ENCODE results near the gene AFF2. TPM values are rescaled to one million over a fixed set of nuclear protein-coding genes. Genes with fewer than 3 reads are reported as not detected.

AFF2 gene
- total RNA-seq, 3 donors from 2014 or later (not counting 1 experiment from before 2014, with no cell fraction given) = 0.24 to 4.8 (median 0.79) TPM

- no peak overlapping the region for H3K4me3 Mint-ChIP-seq
- H3K27ac ChIP-seq (ENCODE audit: low read length) = no peak overlapping the region
- DNase-seq (no peak), ATAC-seq (no peak)
- H3K27me3 ChIP-seq (ENCODE audit: control insufficient read depth, insufficient read depth, low read length) = no peaks in the 10 kb centered on the region
- no peak for TF ChIP-seq CTCF (IDR thresholded peaks at IDR 0.05)
- no peak overlapping the region for H3K27ac Mint-ChIP-seq
- peaks cover 1% of the 10 kb centered on the region for H3K4me1 ChIP-seq (ENCODE audit: control insufficient read depth, insufficient read depth, low read length)
- peaks cover 3 to 21% of the 10 kb centered on the region in 2 donors for H3K27me3 Mint-ChIP-seq (ENCODE audit: low read depth in 2 of 2)
- WGBS (ENCODE audit: insufficient coverage) = 75% methylated on average over 3 of the region's 3 CpGs
- no peaks in the 10 kb centered on the region for H3K9me3 ChIP-seq (ENCODE audit: control insufficient read depth, insufficient read depth, low read length)
- no peaks in the 10 kb centered on the region for H3K36me3 ChIP-seq (ENCODE audit: control insufficient read depth, insufficient read depth, low read length)
- H3K9me3 Mint-ChIP-seq = no peaks in the 10 kb centered on the region
- no peak overlapping the region for H3K4me3 ChIP-seq (ENCODE audit: low read length)
- intact Hi-C loops (cut with micrococcal nuclease) = no loop called here
- H3K4me1 Mint-ChIP-seq = no peaks in the 10 kb centered on the region
- no peaks in the 10 kb centered on the region for H3K36me3 Mint-ChIP-seq
Measured at GRCh38 chrX:148495176-148495575, 5.2 kb upstream of the AFF2 start.

- Mint-ChIP-seq H3K4me3 (no peak overlapping the region), H3K9me3 (no peaks in the 10 kb centered on the region), H3K27ac (no peak overlapping the region), H3K36me3 (no peaks in the 10 kb centered on the region), H3K4me1 (peaks cover 0 to 5% of the 10 kb centered on the region in 2 donors), H3K27me3 (ENCODE audit: low read depth in 2 of 2) (peaks cover 4 to 11% of the 10 kb centered on the region in 2 donors)
- Histone ChIP-seq H3K27ac (ENCODE audit: low read length) (no peak overlapping the region), H3K4me3 (ENCODE audit: low read length) (no peak overlapping the region), H3K36me3 (ENCODE audit: control insufficient read depth, insufficient read depth, low read length) (no peaks in the 10 kb centered on the region), H3K9me3 (ENCODE audit: control insufficient read depth, insufficient read depth, low read length) (no peaks in the 10 kb centered on the region), H3K4me1 (ENCODE audit: control insufficient read depth, insufficient read depth, low read length) (peaks cover 12% of the 10 kb centered on the region), H3K27me3 (ENCODE audit: control insufficient read depth, insufficient read depth, low read length) (peaks cover 19% of the 10 kb centered on the region)
- ATAC-seq (no peak), DNase-seq (peak in 1 of 2 donors; percentile 38)
- intact Hi-C loops (cut with micrococcal nuclease) = no loop called here
- WGBS (ENCODE audit: insufficient coverage) = 13% methylated on average over 1 of the region's 3 CpGs
- no peak for TF ChIP-seq CTCF (IDR thresholded peaks at IDR 0.05)
Measured at GRCh38 chrX:148498067-148498466, 2.4 kb upstream of the AFF2 start.

GRCh38 chrX:148499638-148500422 lies 587 bp upstream of the AFF2 start:
- no peak overlapping the region for H3K4me3 ChIP-seq (ENCODE audit: low read length)
- H3K4me1 ChIP-seq (ENCODE audit: control insufficient read depth, insufficient read depth, low read length) = peaks cover 12% of the 10 kb centered on the region
- ATAC-seq (no peak), DNase-seq (peak in 1 of 2 donors; percentile 1)
- peaks cover 23% of the 10 kb centered on the region for H3K27me3 ChIP-seq (ENCODE audit: control insufficient read depth, insufficient read depth, low read length)
- no peaks in the 10 kb centered on the region for H3K9me3 ChIP-seq (ENCODE audit: control insufficient read depth, insufficient read depth, low read length)
- no peaks in the 10 kb centered on the region for H3K36me3 ChIP-seq (ENCODE audit: control insufficient read depth, insufficient read depth, low read length)
- Mint-ChIP-seq H3K4me1 (peaks cover 0 to 5% of the 10 kb centered on the region in 2 donors), H3K36me3 (no peaks in the 10 kb centered on the region), H3K27me3 (ENCODE audit: low read depth in 2 of 2) (peaks cover 4 to 25% of the 10 kb centered on the region in 2 donors), H3K9me3 (no peaks in the 10 kb centered on the region), H3K4me3 (peak overlapping the region; percentile 56), H3K27ac (no peak overlapping the region)
- intact Hi-C loops (cut with micrococcal nuclease) = no loop called here
- no peak overlapping the region for H3K27ac ChIP-seq (ENCODE audit: low read length)
- WGBS (ENCODE audit: insufficient coverage) = 82% methylated on average over 32 of the region's 35 CpGs
- TF ChIP-seq CTCF (IDR thresholded peaks at IDR 0.05) = no peak
